GM10248 (cell line): ENCODE results near the gene TBX2.

Experiments used
- CTCF ChIA-PET: fragments of 300-600 bp; sonication (Branson Sonifier 250); formaldehyde crosslinking; extraction: SDS; loops from one replicate; lab custom pipeline; 2021; ENCODE audit warnings: antibody characterized with exemption; lab: Yijun Ruan, JAX
- POLR2A ChIA-PET: fragments of 350-650 bp; sonication (Branson Sonifier 250); formaldehyde crosslinking; extraction: SDS; loops from one replicate; lab custom pipeline; 2020; ENCODE audit warnings: antibody characterized with exemption; lab: Yijun Ruan, JAX
- DNase-seq: peaks from one replicate; pipeline ENCODE4 v3.0.0; 2012; ENCODE audit errors: extremely low spot score
- CTCF ChIP-seq: IDR thresholded peaks from 2 replicates; pipeline ENCODE4 v1.5.1; 2012; ENCODE audit warnings: mild to moderate bottlenecking, low read depth; ENCODE audit errors: extremely low read depth, missing control alignments, control extremely low read depth

Gene TBX2

GRCh38 chr17:61395409-61395982 is 4.1 kb upstream of the TBX2 start:
- ChIA-PET POLR2A (no interaction called here), CTCF (no interaction called here)
- no peak for TF ChIP-seq CTCF
- DNase-seq: no peak

- DNase-seq: no peak
- ChIA-PET POLR2A (no interaction called here), CTCF (no interaction called here)
- TF ChIP-seq CTCF: no peak
Observed at GRCh38 chr17:61395983-61396585, 3.6 kb upstream of the TBX2 start.

- no peak for TF ChIP-seq CTCF
- ChIA-PET POLR2A (no interaction called here), CTCF (interaction anchor here (1.2 kb wide), 1 partner anchor 16 kb away, joined by 3 read pairs; no protein-coding TSS in a partner anchor)
- no peak for DNase-seq
Observed at GRCh38 chr17:61396586-61397085, 3.0 kb upstream of the TBX2 start.

- ChIA-PET POLR2A (interaction anchor here (0.6 kb wide), 1 partner anchor 23 kb away, joined by 3 read pairs; no protein-coding TSS in a partner anchor), CTCF (interaction anchor here (1.2 to 1.6 kb wide), 2 partner anchors 7 to 16 kb away, joined by 3 to 4 read pairs; no protein-coding TSS in a partner anchor)
- DNase-seq: no peak
- TF ChIP-seq CTCF: no peak
Observed at GRCh38 chr17:61397086-61397842, 2.4 kb upstream of the TBX2 start.

GRCh38 chr17:61398721-61399130 is 917 bp upstream of the TBX2 start:
- no peak for TF ChIP-seq CTCF
- CTCF ChIA-PET: interaction anchor here (1.3 to 1.6 kb wide), 2 partner anchors 9 to 13 kb away, joined by 4 to 5 read pairs; no protein-coding TSS in a partner anchor
- no peak for DNase-seq
- POLR2A ChIA-PET: no interaction called here

GRCh38 chr17:61400066-61400716 is 548 bp downstream of the TBX2 start:
- no peak for TF ChIP-seq CTCF
- POLR2A ChIA-PET: no interaction called here
- CTCF ChIA-PET: interaction anchor here (1.0 to 1.4 kb wide), 2 partner anchors 12 to 429 kb away, joined by 3 to 4 read pairs; no protein-coding TSS in a partner anchor
- DNase-seq: no peak
